GM12878 (cell line): ENCODE measurements around the gene KLK2. TPM values are rescaled to one million over a fixed set of nuclear protein-coding genes. Genes with fewer than 3 reads are reported as not detected.

ENCODE experiments used
- KAT2A ChIP-seq: conservative IDR thresholded peaks from 2 replicates; pipeline ENCODE4 v1.6.1; 2011; ENCODE audit warnings: low read depth, low read length; ENCODE audit not compliant: control insufficient read depth
- MYC ChIP-seq: IDR thresholded peaks from 2 replicates; pipeline ENCODE4 v1.6.1; 2011; ENCODE audit warnings: mild to moderate bottlenecking, low read length, moderate library complexity, inconsistent platforms; ENCODE audit not compliant: insufficient read depth, insufficient replicate concordance, insufficient read length, severe bottlenecking
- POLR2A ChIP-seq: IDR thresholded peaks from 2 replicates; pipeline ENCODE4 v1.6.1; 2011; ENCODE audit warnings: low read depth, mild to moderate bottlenecking, low read length
- POLR2AphosphoS2 ChIP-seq: IDR thresholded peaks from 2 replicates; pipeline ENCODE4 v1.6.1; 2011; ENCODE audit warnings: low read depth, mild to moderate bottlenecking, low read length, improper control_type of control experiment, moderate library complexity
- polyA plus RNA-seq, 11 experiments: library from polyadenylated mRNA; depleted of rRNA in 4 of 11; unstranded in 6 of 11; stranded (reverse) in 5 of 11; fragments of >200 nt; fragmentation: Nextera tagmentation in 4 of 11; fragmentation: Illumina TruSeq in 1 of 11; extraction: Ambion mirVana in 4 of 11; extraction: Trizol in 1 of 11; gene quantifications; 1 replicate in 1 of 11; 2 replicates in 10 of 11; pipeline versions ENCODE4 v1.2.1 to v1.2.3, GENCODE V29; 2011 to 2016; ENCODE audit warnings: inconsistent platforms in 2 of 11, missing spikeins in 2 of 11, low read depth in 1 of 11
- total RNA-seq, 4 experiments: library from RNA; depleted of rRNA in 3 of 4; stranded (reverse); fragments of >200 nt in 3 of 4; fragmentation: Illumina TruSeq in 1 of 4; extraction: Trizol in 1 of 4; gene quantifications; 2 replicates each; pipeline versions ENCODE4 v1.2.1 to v1.2.3, GENCODE V29; 2013 to 2021
- TF ChIP-seq, protein P1 (sequence below): fragments of 450-650 bp; formaldehyde crosslinking; IDR thresholded peaks from 2 replicates; pipeline ENCODE4 v1.4.0; 2020; ENCODE audit warnings: mild to moderate bottlenecking, moderate library complexity
- TF ChIP-seq, protein P2 (sequence below), 3 experiments: IDR thresholded peaks in 2 of 3; conservative IDR thresholded peaks in 1 of 3; 2 replicates each; pipeline ENCODE4 v1.5.1; 2011; ENCODE audit warnings: low read depth in 3 of 3, low read length in 3 of 3, mild to moderate bottlenecking in 3 of 3, control low read depth in 2 of 3, moderate library complexity in 2 of 3, inconsistent platforms in 1 of 3, mixed read lengths in 1 of 3; ENCODE audit not compliant: control insufficient read depth in 2 of 3, insufficient read depth in 1 of 3; ENCODE audit errors: extremely low read depth in 1 of 3
- TF ChIP-seq, protein P3 (sequence below): fragments of 450-650 bp; IDR thresholded peaks from 2 replicates; pipeline ENCODE4 v1.6.1; 2016; ENCODE audit warnings: mild to moderate bottlenecking
- TF ChIP-seq, protein P4 (sequence below): fragments of 450-650 bp; IDR thresholded peaks from 2 replicates; pipeline ENCODE4 v1.6.1; 2016; ENCODE audit warnings: mild to moderate bottlenecking
- TF ChIP-seq, protein P5 (sequence below): IDR thresholded peaks from 2 replicates; pipeline ENCODE4 v1.6.1; 2012; ENCODE audit warnings: low read depth, low read length, improper control_type of control experiment

The KLK2 gene
- total and polyA plus RNA-seq, 10 of the 15 experiments (the other 5 are each of a cell fraction or from before 2014, with no cell fraction given) = 0.19 to 3.1 (median 1.2) TPM

DNA sequence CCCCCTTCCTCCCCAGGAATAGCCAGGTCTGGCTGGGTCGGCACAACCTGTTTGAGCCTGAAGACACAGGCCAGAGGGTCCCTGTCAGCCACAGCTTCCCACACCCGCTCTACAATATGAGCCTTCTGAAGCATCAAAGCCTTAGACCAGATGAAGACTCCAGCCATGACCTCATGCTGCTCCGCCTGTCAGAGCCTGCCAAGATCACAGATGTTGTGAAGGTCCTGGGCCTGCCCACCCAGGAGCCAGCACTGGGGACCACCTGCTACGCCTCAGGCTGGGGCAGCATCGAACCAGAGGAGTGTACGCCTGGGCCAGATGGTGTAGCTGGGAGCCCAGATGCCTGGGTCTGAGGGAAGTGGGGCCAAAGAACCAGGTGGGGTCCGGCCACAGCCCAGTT lies 3.2 kb downstream of the KLK2 start (continued):
- TF ChIP-seq, protein P1, sequence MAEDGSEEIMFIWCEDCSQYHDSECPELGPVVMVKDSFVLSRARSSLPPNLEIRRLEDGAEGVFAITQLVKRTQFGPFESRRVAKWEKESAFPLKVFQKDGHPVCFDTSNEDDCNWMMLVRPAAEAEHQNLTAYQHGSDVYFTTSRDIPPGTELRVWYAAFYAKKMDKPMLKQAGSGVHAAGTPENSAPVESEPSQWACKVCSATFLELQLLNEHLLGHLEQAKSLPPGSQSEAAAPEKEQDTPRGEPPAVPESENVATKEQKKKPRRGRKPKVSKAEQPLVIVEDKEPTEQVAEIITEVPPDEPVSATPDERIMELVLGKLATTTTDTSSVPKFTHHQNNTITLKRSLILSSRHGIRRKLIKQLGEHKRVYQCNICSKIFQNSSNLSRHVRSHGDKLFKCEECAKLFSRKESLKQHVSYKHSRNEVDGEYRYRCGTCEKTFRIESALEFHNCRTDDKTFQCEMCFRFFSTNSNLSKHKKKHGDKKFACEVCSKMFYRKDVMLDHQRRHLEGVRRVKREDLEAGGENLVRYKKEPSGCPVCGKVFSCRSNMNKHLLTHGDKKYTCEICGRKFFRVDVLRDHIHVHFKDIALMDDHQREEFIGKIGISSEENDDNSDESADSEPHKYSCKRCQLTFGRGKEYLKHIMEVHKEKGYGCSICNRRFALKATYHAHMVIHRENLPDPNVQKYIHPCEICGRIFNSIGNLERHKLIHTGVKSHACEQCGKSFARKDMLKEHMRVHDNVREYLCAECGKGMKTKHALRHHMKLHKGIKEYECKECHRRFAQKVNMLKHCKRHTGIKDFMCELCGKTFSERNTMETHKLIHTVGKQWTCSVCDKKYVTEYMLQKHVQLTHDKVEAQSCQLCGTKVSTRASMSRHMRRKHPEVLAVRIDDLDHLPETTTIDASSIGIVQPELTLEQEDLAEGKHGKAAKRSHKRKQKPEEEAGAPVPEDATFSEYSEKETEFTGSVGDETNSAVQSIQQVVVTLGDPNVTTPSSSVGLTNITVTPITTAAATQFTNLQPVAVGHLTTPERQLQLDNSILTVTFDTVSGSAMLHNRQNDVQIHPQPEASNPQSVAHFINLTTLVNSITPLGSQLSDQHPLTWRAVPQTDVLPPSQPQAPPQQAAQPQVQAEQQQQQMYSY (CRISPR knock-in tag) = no peak
- no peak for TF ChIP-seq POLR2AphosphoS2
- no peak for TF ChIP-seq MYC
- TF ChIP-seq, protein P2, sequence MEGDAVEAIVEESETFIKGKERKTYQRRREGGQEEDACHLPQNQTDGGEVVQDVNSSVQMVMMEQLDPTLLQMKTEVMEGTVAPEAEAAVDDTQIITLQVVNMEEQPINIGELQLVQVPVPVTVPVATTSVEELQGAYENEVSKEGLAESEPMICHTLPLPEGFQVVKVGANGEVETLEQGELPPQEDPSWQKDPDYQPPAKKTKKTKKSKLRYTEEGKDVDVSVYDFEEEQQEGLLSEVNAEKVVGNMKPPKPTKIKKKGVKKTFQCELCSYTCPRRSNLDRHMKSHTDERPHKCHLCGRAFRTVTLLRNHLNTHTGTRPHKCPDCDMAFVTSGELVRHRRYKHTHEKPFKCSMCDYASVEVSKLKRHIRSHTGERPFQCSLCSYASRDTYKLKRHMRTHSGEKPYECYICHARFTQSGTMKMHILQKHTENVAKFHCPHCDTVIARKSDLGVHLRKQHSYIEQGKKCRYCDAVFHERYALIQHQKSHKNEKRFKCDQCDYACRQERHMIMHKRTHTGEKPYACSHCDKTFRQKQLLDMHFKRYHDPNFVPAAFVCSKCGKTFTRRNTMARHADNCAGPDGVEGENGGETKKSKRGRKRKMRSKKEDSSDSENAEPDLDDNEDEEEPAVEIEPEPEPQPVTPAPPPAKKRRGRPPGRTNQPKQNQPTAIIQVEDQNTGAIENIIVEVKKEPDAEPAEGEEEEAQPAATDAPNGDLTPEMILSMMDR (IDR thresholded peaks at IDR 0.05 in 2 of 3, conservative IDR thresholded peaks at IDR 0.05 in 1 of 3; ENCODE audit: control insufficient read depth in 2 of 3, extremely low read depth in 1 of 3, insufficient read depth in 1 of 3, low read depth in 3 of 3, low read length in 3 of 3) = no peak
- TF ChIP-seq, protein P3, sequence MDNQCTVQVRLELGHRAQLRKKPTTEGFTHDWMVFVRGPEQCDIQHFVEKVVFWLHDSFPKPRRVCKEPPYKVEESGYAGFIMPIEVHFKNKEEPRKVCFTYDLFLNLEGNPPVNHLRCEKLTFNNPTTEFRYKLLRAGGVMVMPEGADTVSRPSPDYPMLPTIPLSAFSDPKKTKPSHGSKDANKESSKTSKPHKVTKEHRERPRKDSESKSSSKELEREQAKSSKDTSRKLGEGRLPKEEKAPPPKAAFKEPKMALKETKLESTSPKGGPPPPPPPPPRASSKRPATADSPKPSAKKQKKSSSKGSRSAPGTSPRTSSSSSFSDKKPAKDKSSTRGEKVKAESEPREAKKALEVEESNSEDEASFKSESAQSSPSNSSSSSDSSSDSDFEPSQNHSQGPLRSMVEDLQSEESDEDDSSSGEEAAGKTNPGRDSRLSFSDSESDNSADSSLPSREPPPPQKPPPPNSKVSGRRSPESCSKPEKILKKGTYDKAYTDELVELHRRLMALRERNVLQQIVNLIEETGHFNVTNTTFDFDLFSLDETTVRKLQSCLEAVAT = no peak
- TF ChIP-seq, protein P4, sequence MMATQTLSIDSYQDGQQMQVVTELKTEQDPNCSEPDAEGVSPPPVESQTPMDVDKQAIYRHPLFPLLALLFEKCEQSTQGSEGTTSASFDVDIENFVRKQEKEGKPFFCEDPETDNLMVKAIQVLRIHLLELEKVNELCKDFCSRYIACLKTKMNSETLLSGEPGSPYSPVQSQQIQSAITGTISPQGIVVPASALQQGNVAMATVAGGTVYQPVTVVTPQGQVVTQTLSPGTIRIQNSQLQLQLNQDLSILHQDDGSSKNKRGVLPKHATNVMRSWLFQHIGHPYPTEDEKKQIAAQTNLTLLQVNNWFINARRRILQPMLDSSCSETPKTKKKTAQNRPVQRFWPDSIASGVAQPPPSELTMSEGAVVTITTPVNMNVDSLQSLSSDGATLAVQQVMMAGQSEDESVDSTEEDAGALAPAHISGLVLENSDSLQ = no peak
- no peak for TF ChIP-seq KAT2A
- no peak for TF ChIP-seq POLR2A
- TF ChIP-seq, protein P5, sequence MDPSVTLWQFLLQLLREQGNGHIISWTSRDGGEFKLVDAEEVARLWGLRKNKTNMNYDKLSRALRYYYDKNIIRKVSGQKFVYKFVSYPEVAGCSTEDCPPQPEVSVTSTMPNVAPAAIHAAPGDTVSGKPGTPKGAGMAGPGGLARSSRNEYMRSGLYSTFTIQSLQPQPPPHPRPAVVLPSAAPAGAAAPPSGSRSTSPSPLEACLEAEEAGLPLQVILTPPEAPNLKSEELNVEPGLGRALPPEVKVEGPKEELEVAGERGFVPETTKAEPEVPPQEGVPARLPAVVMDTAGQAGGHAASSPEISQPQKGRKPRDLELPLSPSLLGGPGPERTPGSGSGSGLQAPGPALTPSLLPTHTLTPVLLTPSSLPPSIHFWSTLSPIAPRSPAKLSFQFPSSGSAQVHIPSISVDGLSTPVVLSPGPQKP = no peak
